Measurements from ENCODE around the gene ITGA6. TPM values are rescaled to one million over a fixed set of nuclear protein-coding genes. Genes with fewer than 3 reads are reported as not detected.

Gene ITGA6
- total and polyA plus RNA-seq, 2 experiments from 2014 or later: 32.9 to 124 TPM

DNA sequence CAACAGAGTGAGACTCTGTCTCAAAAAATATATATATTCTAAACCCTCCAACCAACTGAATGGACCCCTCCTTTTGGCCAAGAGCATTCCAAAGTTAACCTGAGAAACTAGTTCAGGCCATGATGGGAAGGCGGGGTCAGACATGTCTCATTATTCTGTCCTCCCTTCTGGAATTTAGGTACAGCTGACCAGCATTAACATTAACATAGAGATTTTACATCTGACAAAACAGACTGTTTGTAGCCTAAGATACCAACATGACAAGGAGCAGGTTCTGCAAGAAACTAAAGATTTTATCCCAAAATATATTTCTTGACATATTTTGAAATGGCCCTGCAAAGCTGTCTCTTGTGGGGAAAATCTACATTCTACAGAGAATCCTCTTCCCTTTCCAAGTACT is 121.7 kb downstream of the ITGA6 start:
- H3K36me3 Mint-ChIP-seq (ENCODE audit: low read depth): peaks cover 54% of the 10 kb centered on the region
- H3K9me3 Mint-ChIP-seq: peaks cover 57% of the 10 kb centered on the region
- peaks cover 2% of the 10 kb centered on the region for H3K27me3 Mint-ChIP-seq (ENCODE audit: insufficient read depth, low read depth, poor library complexity)
- ATAC-seq (no peak), DNase-seq (ENCODE audit: low spot score) (no peak)
- Histone ChIP-seq H3K79me2 (replicated peaks; ENCODE audit: insufficient read depth) (no peaks in the 10 kb centered on the region), H3F3A (replicated peaks; ENCODE audit: low read depth) (no peaks in the 10 kb centered on the region), H3K4me3 (no peak overlapping the region), H2AFZ (no peak overlapping the region), H3K4me1 (ENCODE audit: insufficient read depth) (peaks cover 48% of the 10 kb centered on the region), H3K4me2 (peak overlapping the region; percentile 8; the same call in 1 of the 2 replicates), H3K36me3 (ENCODE audit: insufficient read depth) (peaks cover 21% of the 10 kb centered on the region), H3K27me3 (ENCODE audit: insufficient read depth) (no peaks in the 10 kb centered on the region), H3K27ac (ENCODE audit: low read depth) (peak overlapping the region; percentile 35; the same call in 1 of the 2 replicates), H4K20me1 (replicated peaks; ENCODE audit: insufficient read depth) (no peaks in the 10 kb centered on the region), H3K9me2 (ENCODE audit: insufficient read depth) (no peaks in the 10 kb centered on the region)
- peaks cover 44% of the 10 kb centered on the region for H3K4me1 Mint-ChIP-seq
- TF ChIP-seq ZNF331 (CRISPR knock-in tag; IDR thresholded peaks at IDR 0.05; ENCODE audit: low read depth): no peak
- TF ChIP-seq EZH2 (IDR thresholded peaks at IDR 0.05; ENCODE audit: low read depth, unreplicated experiment): no peak
- TF ChIP-seq, protein P1, sequence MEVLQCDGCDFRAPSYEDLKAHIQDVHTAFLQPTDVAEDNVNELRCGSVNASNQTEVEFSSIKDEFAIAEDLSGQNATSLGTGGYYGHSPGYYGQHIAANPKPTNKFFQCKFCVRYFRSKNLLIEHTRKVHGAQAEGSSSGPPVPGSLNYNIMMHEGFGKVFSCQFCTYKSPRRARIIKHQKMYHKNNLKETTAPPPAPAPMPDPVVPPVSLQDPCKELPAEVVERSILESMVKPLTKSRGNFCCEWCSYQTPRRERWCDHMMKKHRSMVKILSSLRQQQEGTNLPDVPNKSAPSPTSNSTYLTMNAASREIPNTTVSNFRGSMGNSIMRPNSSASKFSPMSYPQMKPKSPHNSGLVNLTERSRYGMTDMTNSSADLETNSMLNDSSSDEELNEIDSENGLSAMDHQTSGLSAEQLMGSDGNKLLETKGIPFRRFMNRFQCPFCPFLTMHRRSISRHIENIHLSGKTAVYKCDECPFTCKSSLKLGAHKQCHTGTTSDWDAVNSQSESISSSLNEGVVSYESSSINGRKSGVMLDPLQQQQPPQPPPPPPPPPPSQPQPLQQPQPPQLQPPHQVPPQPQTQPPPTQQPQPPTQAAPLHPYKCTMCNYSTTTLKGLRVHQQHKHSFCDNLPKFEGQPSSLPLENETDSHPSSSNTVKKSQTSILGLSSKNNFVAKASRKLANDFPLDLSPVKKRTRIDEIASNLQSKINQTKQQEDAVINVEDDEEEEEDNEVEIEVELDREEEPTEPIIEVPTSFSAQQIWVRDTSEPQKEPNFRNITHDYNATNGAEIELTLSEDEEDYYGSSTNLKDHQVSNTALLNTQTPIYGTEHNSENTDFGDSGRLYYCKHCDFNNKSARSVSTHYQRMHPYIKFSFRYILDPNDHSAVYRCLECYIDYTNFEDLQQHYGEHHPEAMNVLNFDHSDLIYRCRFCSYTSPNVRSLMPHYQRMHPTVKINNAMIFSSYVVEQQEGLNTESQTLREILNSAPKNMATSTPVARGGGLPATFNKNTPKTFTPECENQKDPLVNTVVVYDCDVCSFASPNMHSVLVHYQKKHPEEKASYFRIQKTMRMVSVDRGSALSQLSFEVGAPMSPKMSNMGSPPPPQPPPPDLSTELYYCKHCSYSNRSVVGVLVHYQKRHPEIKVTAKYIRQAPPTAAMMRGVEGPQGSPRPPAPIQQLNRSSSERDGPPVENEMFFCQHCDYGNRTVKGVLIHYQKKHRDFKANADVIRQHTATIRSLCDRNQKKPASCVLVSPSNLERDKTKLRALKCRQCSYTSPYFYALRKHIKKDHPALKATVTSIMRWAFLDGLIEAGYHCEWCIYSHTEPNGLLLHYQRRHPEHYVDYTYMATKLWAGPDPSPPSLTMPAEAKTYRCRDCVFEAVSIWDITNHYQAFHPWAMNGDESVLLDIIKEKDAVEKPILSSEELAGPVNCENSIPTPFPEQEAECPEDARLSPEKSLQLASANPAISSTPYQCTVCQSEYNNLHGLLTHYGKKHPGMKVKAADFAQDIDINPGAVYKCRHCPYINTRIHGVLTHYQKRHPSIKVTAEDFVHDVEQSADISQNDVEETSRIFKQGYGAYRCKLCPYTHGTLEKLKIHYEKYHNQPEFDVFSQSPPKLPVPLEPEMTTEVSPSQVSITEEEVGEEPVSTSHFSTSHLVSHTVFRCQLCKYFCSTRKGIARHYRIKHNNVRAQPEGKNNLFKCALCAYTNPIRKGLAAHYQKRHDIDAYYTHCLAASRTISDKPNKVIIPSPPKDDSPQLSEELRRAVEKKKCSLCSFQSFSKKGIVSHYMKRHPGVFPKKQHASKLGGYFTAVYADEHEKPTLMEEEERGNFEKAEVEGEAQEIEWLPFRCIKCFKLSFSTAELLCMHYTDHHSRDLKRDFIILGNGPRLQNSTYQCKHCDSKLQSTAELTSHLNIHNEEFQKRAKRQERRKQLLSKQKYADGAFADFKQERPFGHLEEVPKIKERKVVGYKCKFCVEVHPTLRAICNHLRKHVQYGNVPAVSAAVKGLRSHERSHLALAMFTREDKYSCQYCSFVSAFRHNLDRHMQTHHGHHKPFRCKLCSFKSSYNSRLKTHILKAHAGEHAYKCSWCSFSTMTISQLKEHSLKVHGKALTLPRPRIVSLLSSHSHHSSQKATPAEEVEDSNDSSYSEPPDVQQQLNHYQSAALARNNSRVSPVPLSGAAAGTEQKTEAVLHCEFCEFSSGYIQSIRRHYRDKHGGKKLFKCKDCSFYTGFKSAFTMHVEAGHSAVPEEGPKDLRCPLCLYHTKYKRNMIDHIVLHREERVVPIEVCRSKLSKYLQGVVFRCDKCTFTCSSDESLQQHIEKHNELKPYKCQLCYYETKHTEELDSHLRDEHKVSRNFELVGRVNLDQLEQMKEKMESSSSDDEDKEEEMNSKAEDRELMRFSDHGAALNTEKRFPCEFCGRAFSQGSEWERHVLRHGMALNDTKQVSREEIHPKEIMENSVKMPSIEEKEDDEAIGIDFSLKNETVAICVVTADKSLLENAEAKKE (CRISPR knock-in tag; IDR thresholded peaks at IDR 0.05): no peak
- TF ChIP-seq POLR2AphosphoS5 (IDR thresholded peaks at IDR 0.05; ENCODE audit: low read depth): no peak
- no peak for TF ChIP-seq ZNF114 (CRISPR knock-in tag; IDR thresholded peaks at IDR 0.05)
- no peak for TF ChIP-seq STAT1 (IDR thresholded peaks at IDR 0.05; ENCODE audit: unreplicated experiment)
- TF ChIP-seq CREB1 (CRISPR knock-in tag; IDR thresholded peaks at IDR 0.05; ENCODE audit: low read depth): no peak
- TF ChIP-seq, protein P2, sequence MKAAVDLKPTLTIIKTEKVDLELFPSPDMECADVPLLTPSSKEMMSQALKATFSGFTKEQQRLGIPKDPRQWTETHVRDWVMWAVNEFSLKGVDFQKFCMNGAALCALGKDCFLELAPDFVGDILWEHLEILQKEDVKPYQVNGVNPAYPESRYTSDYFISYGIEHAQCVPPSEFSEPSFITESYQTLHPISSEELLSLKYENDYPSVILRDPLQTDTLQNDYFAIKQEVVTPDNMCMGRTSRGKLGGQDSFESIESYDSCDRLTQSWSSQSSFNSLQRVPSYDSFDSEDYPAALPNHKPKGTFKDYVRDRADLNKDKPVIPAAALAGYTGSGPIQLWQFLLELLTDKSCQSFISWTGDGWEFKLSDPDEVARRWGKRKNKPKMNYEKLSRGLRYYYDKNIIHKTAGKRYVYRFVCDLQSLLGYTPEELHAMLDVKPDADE (IDR thresholded peaks at IDR 0.05): no peak
- no peak for TF ChIP-seq EZH2phosphoT487 (IDR thresholded peaks at IDR 0.05; ENCODE audit: unreplicated experiment)
- TF ChIP-seq, protein P3, sequence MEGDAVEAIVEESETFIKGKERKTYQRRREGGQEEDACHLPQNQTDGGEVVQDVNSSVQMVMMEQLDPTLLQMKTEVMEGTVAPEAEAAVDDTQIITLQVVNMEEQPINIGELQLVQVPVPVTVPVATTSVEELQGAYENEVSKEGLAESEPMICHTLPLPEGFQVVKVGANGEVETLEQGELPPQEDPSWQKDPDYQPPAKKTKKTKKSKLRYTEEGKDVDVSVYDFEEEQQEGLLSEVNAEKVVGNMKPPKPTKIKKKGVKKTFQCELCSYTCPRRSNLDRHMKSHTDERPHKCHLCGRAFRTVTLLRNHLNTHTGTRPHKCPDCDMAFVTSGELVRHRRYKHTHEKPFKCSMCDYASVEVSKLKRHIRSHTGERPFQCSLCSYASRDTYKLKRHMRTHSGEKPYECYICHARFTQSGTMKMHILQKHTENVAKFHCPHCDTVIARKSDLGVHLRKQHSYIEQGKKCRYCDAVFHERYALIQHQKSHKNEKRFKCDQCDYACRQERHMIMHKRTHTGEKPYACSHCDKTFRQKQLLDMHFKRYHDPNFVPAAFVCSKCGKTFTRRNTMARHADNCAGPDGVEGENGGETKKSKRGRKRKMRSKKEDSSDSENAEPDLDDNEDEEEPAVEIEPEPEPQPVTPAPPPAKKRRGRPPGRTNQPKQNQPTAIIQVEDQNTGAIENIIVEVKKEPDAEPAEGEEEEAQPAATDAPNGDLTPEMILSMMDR (conservative IDR thresholded peaks at IDR 0.05; ENCODE audit: low read depth in 2 of 2): no peak
- H3K27ac Mint-ChIP-seq: 0 out of 2 replicates have a peak overlapping the region, but pooled peaks have one; percentile 84
- no peak overlapping the region for H3K4me3 Mint-ChIP-seq

Measured in GM23338 (cell line).